GM12892 (cell line): ENCODE results near the gene NRXN3.

Source experiments
- POLR2A ChIP-seq: IDR thresholded peaks from 2 replicates; pipeline ENCODE4 v1.6.1; 2011; ENCODE audit warnings: low read depth, low read length, control low read depth
- TAF1 ChIP-seq: IDR thresholded peaks from 2 replicates; pipeline ENCODE4 v1.6.1; 2011; ENCODE audit warnings: low read depth, mild to moderate bottlenecking, control low read depth, low read length, borderline replicate concordance

- no peak for TF ChIP-seq POLR2A
- no peak for TF ChIP-seq TAF1
Measured at GRCh38 chr14:78356391-78356790, 186.2 kb downstream of the NRXN3 start.
